Pons (tissue), 1 donor: ENCODE data around the gene QSOX2.

ENCODE experiments used
- DNase-seq: peaks from one replicate; pipeline ENCODE4 v3.0.0-alpha.2; 2016; ENCODE audit warnings: low spot score

The QSOX2 gene

GRCh38 chr9:136264441-136265405, 19.1 kb upstream of the QSOX2 start:
- DNase-seq, result no peak

GRCh38 chr9:136264031-136264430, 18.4 kb upstream of the QSOX2 start:
- no peak for DNase-seq

GRCh38 chr9:136262671-136263178, 17.1 kb upstream of the QSOX2 start:
- DNase-seq, result no peak

- DNase-seq, result no peak
Measured at GRCh38 chr9:136261686-136262430, 16.2 kb upstream of the QSOX2 start.

- DNase-seq, result no peak
Measured at GRCh38 chr9:136260936-136261472, 15.4 kb upstream of the QSOX2 start.

- no peak for DNase-seq
Measured at GRCh38 chr9:136260521-136260920, 14.9 kb upstream of the QSOX2 start.

- no peak for DNase-seq
Measured at GRCh38 chr9:136259836-136260235, 14.2 kb upstream of the QSOX2 start.

GRCh38 chr9:136259517-136259813, 13.9 kb upstream of the QSOX2 start:
- DNase-seq, result no peak

- no peak for DNase-seq
Measured at GRCh38 chr9:136258786-136259516, 13.3 kb upstream of the QSOX2 start.

- DNase-seq, result no peak
Measured at GRCh38 chr9:136258299-136258625, 12.7 kb upstream of the QSOX2 start.

- DNase-seq, result no peak
Measured at GRCh38 chr9:136257381-136258298, 12.0 kb upstream of the QSOX2 start.

GRCh38 chr9:136255896-136256890, 10.6 kb upstream of the QSOX2 start:
- DNase-seq, result no peak

- DNase-seq, result no peak
Measured at GRCh38 chr9:136255166-136255538, 9.5 kb upstream of the QSOX2 start.

- DNase-seq, result no peak
Measured at GRCh38 chr9:136254381-136255165, 9.0 kb upstream of the QSOX2 start.

GRCh38 chr9:136253246-136254130, 7.9 kb upstream of the QSOX2 start:
- no peak for DNase-seq

GRCh38 chr9:136252846-136253245, 7.2 kb upstream of the QSOX2 start:
- no peak for DNase-seq

- DNase-seq, result no peak
Measured at GRCh38 chr9:136252281-136252680, 6.7 kb upstream of the QSOX2 start.
